GM20000 (cell line): ENCODE data around the gene HNRNPH3.

Experiments used
- DNase-seq: peaks from one replicate; pipeline ENCODE4 v3.0.0; 2012; ENCODE audit warnings: low spot score
- CTCF ChIP-seq: IDR thresholded peaks from 2 replicates; pipeline ENCODE4 v1.5.1; 2012; ENCODE audit warnings: mild to moderate bottlenecking, control low read depth; ENCODE audit errors: extremely low read depth, missing control alignments

HNRNPH3 gene

GRCh38 chr10:68333440-68334431 lies 1.9 kb downstream of the HNRNPH3 start:
- no peak for DNase-seq
- no peak for TF ChIP-seq CTCF

- TF ChIP-seq CTCF, result no peak
- DNase-seq, result no peak
Measured at GRCh38 chr10:68334672-68335467, 3.0 kb downstream of the HNRNPH3 start.

- no peak for DNase-seq
- TF ChIP-seq CTCF, result no peak
Measured at GRCh38 chr10:68336754-68337351, 5.0 kb downstream of the HNRNPH3 start.

- TF ChIP-seq CTCF, result no peak
- no peak for DNase-seq
Measured at GRCh38 chr10:68340358-68341080, 8.7 kb downstream of the HNRNPH3 start.

GRCh38 chr10:68342909-68343516 lies 11.1 kb downstream of the HNRNPH3 start:
- DNase-seq, result no peak
- TF ChIP-seq CTCF, result no peak

- no peak for TF ChIP-seq CTCF
Measured at GRCh38 chr10:68345621-68346020, 13.8 kb downstream of the HNRNPH3 start.

More at GRCh38 chr10:68345621-68346020, 13.8 kb downstream of the HNRNPH3 start:
- DNase-seq, result no peak
